GM18505 (cell line): ENCODE measurements around the gene VWA2.

ENCODE experiments used
- ATAC-seq: cut with Tn5 transposase; IDR thresholded peaks from one replicate; pipeline ENCODE4 v1.9.1; 2021; ENCODE audit not compliant: unreplicated experiment
- POLR2A ChIP-seq: IDR thresholded peaks from 4 replicates; pipeline ENCODE4 v1.6.1; 2011; ENCODE audit warnings: borderline replicate concordance; ENCODE audit not compliant: insufficient read depth, insufficient read length; ENCODE audit errors: extremely low read depth

Gene VWA2

DNA sequence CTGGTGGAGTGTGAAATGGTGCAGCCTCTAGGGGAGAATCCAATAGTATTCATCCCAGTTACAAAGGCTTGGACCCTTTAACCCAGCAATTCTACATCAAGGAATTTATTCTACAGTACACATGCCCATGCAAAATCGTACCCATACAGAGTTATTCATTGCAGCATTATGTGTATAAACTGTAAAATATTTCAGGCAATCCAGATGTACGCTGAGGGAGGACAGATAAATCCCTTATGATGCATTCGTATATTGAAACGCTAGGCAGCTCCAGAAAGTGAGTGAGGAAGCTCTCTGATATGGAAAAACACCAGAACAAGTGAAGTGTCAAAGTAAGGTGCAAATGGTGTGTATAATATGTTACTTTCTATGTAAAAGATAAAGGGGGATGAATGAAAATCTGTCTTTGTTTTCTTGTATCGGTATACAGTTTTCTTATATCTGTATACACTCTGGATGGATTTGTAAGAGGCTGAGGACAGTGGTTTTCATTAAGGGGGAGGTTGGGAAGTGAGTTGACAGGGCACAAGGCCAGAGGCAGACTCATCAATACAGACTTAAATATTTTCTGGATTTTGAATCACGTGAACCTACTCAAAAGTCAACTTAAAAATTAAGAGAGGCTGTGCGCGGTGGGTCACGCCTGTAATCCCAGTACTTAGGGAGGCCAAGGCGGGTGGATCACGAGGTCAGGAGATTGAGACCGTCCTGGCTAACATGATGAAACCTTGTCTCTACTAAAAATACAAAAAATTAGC is 17.1 kb downstream of the VWA2 start:
- ATAC-seq = no peak

DNA sequence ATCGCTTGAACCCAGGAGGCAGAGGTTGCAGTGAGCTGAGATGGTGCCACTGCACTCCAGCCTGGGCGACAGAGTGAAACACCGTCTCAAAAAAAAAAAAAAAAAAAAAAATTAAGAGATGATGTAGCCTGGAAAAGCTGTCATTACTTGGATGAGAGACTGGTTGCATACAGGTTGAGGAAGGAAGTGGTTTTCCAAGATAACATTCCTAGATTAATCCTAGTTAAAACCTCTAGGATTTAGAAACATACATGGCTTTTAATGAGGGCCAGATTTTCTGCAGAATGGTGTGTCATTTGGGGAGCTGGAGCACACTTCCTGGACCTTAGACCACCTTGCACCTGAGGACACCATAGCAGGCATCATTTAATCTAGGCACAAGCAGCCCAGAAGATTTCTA is 17.8 kb downstream of the VWA2 start:
- no peak for TF ChIP-seq POLR2A
- no peak for ATAC-seq

More for the DNA sequence above, 17.1 kb downstream of the VWA2 start:
- TF ChIP-seq POLR2A = no peak

DNA sequence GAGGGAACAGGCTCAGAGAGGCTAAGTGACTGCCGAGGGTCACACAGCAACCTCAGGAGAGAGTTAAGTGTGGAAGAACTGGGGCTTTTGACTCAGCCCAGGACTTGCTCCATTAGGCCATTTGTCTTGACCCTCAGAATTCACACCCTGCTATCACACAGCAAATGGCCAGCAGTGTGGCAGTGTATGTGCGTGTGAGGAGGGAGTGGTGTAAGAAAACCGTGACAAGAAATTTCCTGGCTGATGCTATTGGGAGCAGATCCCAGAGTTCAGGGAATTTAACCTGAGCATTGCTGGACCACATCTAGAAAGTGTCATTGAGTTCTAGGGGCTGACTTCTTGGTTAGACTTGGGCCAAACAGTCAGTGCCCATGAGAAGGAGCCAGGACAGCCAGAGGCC is 18.4 kb downstream of the VWA2 start:
- no peak for TF ChIP-seq POLR2A

DNA sequence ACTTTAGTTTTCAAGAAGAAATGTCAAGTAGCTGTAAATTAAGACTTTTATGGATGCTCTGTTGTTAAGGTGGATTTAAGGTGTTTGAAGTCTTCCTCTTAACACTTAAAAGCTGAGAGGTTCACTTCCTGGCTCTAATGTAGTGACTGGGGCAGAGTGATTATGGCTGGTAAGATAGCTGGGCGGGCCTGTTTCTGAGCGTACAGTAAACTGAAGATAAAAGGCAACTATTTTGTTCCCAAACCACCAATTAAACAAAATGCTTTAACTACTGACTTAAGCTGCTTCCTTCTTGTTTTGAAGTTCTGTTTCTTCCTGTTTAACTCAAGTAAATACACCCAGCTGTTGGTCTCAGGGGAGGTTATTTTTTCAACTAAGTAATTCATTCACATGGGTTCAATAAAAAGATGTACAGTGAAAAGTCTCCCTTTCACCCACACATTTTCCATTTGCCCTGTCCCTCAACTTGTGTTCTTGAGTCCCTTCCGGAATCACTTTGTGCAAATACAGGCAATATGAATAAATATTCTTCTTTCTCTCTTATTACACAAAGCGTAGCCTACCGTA is 19.3 kb downstream of the VWA2 start:
- ATAC-seq = no peak
- TF ChIP-seq POLR2A = no peak

More for the DNA sequence above, 18.4 kb downstream of the VWA2 start:
- no peak for ATAC-seq

DNA sequence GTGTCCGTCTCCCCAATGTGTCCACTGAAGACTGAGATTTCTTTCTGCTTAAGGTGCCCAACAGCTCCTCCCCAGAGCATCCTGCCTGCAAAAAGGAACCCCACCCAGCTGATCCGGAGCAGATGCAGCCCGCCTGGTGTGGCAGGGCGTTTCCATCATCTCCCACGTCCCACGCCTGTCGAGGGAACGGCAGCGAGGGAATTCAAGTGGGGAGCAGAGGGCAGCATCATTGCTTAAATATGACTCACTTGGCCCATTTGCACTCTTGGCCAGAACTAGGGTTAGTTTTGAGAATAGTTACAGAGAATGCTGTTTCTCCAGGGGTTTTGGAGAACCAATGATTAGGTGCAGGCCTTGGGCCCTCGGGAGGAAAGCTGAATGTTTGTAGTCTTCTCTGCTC is 20.8 kb downstream of the VWA2 start:
- TF ChIP-seq POLR2A = no peak
- ATAC-seq = no peak

DNA sequence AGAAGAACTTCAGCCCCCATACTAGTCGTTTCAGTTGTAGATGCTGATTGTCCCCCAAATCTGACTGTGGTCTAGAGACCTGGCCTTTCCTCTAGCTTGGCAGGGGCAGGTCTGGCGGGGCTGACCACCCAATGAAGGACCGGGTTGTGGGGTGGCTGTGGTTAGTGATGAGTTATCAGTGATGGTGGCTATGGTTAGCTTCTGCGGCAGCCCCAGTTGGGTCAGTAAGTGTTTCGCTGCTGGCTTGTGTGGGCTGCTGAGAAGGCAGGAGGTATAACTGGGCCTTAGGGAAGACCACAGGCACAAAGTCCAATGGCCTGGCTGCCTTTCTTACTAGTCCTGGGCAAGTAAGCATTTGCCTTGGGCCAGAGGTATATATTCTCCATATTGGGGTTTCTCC is 21.3 kb downstream of the VWA2 start:
- no peak for ATAC-seq
- no peak for TF ChIP-seq POLR2A

DNA sequence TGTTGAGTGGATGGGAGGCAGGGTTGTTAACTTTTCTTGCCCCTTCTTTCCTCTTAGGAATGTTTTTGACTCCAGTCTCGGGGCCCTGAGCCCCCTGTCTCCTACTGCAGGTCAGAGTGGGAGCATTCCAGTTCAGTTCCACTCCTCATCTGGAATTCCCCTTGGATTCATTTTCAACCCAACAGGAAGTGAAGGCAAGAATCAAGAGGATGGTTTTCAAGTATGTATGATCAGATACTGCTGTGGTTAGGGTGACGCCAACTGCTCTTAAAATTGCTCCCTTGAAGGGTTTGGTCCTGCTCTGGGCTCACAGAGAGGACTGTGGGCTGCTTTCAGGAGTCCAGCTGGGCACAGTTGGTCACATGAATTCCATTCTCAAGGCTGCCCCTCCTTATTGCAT is 22.0 kb downstream of the VWA2 start:
- TF ChIP-seq POLR2A = no peak
- no peak for ATAC-seq

DNA sequence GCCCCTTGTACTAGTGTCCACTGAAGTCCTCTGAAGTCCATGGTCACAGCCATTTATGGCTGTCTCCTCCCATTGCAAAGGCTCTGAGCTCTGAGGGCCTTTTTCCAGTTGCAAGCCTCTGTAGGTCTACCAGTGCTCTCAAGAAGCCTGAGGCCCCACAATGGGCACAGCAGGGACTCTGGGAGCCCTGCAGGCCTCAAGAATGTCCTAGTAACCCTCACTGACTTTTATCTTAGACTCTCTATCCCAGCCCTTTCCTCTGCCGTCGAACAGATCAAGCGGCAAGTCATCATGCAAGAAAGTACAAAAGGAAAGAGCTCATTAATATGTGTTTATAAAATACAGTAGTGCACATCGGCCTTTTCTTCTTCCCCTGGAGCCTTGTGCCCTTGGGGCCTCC is 23.4 kb downstream of the VWA2 start:
- TF ChIP-seq POLR2A = no peak
- no peak for ATAC-seq

DNA sequence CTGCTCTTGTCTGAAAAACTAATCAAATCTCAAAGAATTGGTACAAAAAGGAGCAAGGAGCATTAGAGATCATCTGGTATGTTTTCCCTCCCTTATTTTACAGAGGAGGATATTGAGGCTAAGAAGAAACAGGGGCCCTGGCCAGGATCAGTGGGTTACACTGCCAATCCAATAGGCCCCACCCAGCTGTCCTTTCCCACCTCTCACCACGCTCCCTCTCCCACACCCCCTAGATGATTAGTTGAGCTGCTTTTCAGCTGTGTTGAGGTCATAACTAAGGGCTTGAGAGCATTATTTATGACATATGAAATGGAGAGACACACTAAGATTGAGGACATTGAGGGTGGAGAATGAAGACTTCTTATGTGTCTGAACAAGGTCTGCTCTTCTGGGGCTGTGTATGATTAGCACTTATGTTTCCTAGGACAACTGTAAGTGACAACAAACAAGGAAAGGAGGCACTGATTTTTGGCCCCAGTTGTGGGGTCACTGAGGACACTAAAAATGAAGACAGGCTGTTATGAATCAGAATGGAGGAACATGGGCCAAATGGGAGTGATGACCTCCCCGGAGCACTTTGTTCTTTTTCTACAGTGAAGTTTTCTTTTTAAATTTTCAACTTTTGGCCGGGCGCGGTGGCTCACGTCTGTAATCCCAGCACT is 26.5 kb downstream of the VWA2 start:
- TF ChIP-seq POLR2A = no peak
- ATAC-seq = no peak

DNA sequence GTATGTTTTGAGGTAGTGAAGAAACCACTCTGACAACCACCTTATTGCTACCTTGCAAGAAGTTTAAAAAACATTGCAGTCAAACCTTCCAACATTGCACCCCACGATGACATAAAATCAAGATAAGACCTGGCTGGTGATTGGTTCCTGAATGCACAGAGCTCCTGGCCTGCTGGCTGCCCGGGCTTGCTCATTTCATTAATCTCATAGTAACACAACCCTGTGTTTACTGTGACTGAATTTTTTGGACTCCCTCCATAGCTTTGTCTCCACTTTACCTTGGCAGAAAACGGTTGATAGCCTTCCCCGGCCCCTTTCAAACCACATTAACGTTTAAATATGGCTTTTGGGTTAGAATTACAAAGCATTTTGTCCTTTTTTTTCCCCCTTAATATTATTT is 27.5 kb downstream of the VWA2 start:
- TF ChIP-seq POLR2A = no peak
- no peak for ATAC-seq

DNA sequence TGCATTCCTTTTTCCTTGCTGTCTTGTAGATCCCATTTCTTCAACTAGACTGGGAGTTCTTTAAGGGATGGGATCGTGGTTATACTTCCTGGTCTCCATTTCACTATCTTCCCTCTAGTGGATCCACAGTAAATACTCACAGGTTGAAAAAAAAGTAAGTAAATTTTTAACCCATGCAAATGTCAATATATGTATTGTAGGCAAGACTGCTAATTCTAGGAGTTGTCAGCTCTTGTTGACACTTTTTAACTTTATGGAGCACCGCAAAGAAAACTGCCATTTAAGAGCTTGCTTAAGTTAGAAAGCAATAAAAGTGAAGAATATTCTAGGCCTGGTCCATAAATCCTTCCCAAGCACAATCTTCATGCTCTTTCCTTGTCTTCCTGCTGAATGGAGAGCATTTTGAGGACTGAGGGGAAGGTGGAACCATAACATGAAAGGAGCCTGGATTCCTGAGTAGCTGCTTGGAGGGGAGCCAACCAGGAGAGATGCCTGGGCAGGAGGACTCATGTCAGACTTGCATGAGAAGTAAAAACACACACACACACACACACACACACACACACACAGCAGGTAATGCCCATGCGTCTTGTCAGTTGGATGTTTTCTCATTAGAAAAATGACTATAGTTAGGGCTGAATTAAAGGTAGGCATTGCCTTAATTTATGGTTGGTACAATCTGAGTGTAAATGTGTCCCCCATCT is 32.2 kb downstream of the VWA2 start:
- no peak for TF ChIP-seq POLR2A
- no peak for ATAC-seq

DNA sequence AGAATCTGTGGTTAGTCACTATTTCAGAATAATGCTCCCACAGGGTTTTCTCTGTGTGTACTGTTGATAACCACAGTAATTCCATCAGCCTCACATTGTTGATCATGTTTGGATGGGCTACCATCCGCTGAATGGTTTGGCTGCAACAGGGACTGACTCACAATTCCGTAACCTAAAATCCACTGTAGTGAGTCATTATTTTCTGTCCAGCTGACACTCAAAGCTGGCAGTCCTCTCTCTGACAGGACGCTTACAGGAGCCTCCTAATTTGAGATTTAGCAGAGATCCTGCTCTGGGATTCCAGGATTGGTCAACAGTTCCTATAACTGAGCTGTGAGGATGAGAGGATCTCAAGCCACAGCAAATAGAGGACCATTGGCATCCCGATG is 32.7 kb downstream of the VWA2 start:
- no peak for ATAC-seq
- TF ChIP-seq POLR2A = no peak

DNA sequence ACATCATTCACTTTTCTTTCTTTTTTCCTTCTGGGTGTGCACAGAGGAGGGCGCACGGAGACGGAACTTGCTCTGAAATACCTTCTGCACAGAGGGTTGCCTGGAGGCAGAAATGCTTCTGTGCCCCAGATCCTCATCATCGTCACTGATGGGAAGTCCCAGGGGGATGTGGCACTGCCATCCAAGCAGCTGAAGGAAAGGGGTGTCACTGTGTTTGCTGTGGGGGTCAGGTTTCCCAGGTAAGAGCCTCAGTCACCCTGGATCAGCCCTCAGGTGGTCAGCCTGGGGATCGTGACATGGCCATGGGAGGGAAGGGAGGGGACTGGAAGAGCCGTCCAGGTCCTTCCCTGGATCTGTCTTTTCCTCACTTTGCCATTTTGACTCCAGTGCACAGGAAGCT is 33.6 kb downstream of the VWA2 start:
- no peak for TF ChIP-seq POLR2A
- no peak for ATAC-seq
